Mucosa of descending colon (tissue), 3 donors: ENCODE data around the gene MDFI. TPM values are rescaled to one million over a fixed set of nuclear protein-coding genes. Genes with fewer than 3 reads are reported as not detected.

ENCODE experiments used
- ATAC-seq: fragments of 200-7000 bp; cut with Tn5 transposase; one replicate; pipeline ENCODE4 v1.9.1; 2020; ENCODE audit warnings: mild to moderate bottlenecking, moderate library complexity
- DNase-seq, 3 donors: peaks; one replicate each; pipeline ENCODE4 v3.0.0-alpha.2; 2020
- H3K36me3 ChIP-seq: fragments of 200-600 bp; one replicate; pipeline ENCODE4 v1.8.0; 2021; ENCODE audit warnings: low read depth, mild to moderate bottlenecking
- H3K4me1 ChIP-seq: fragments of 200-600 bp; one replicate; pipeline ENCODE4 v1.8.0; 2021; ENCODE audit warnings: low read depth, mild to moderate bottlenecking
- H3K4me3 ChIP-seq: fragments of 200-600 bp; one replicate; pipeline ENCODE4 v1.8.0; 2021; ENCODE audit warnings: mild to moderate bottlenecking
- H3K9me3 ChIP-seq: fragments of 200-600 bp; one replicate; pipeline ENCODE4 v1.8.0; 2021; ENCODE audit warnings: mild to moderate bottlenecking
- CTCF ChIP-seq: fragments of 200-600 bp; IDR thresholded peaks from one replicate; pipeline ENCODE4 v1.8.0; 2022; ENCODE audit warnings: antibody characterized with exemption, mild to moderate bottlenecking
- intact Hi-C, 2 donors: fragments of 100-400 bp; cut with DNase I in 1 of 2; cut with micrococcal nuclease in 1 of 2; formaldehyde crosslinking; loops; one replicate each; pipeline versions ENCODE4 v1.11.0 to v1.11.1; 2022; cut with DNase I, micrococcal nuclease
- microRNA-seq: library from miRNA; unstranded; fragments of <30 nt; microRNA quantifications from one replicate; pipeline ENCODE4, GENCODE V29; 2019
- total RNA-seq, 3 donors: library from RNA; stranded (reverse); fragmentation: NEBNext Ultra II Directional in 2 of 3; extraction: Animal tissue kit (Norgen Biotek cat#: 25700) in 2 of 3; gene quantifications; one replicate each; pipeline versions ENCODE4 v1.2.1 to v1.2.4, GENCODE V29; 2021 to 2023
- donor health status: DM: no; HTN: no; CAD: no; lungs with moderate emphysema.
- donor health status: DM: no; HTN: no; CAD: no.
- donor health status: DM: no; HTN: yes; CAD: no.

The MDFI gene
- total RNA-seq, 3 donors from 2014 or later: 0.96 to 2.2 (median 2.1) TPM

- no peak overlapping the region for H3K4me3 ChIP-seq
- intact Hi-C loops: no loop called here
- no peaks in the 10 kb centered on the region for H3K36me3 ChIP-seq
- no peak for ATAC-seq
- no peak for DNase-seq
- H3K4me1 ChIP-seq: no peaks in the 10 kb centered on the region
- no peak for TF ChIP-seq CTCF
- no peaks in the 10 kb centered on the region for H3K9me3 ChIP-seq
These were observed 60.8 kb downstream of the MDFI start for GRCh38 chr6:41699063-41699462.

DNA sequence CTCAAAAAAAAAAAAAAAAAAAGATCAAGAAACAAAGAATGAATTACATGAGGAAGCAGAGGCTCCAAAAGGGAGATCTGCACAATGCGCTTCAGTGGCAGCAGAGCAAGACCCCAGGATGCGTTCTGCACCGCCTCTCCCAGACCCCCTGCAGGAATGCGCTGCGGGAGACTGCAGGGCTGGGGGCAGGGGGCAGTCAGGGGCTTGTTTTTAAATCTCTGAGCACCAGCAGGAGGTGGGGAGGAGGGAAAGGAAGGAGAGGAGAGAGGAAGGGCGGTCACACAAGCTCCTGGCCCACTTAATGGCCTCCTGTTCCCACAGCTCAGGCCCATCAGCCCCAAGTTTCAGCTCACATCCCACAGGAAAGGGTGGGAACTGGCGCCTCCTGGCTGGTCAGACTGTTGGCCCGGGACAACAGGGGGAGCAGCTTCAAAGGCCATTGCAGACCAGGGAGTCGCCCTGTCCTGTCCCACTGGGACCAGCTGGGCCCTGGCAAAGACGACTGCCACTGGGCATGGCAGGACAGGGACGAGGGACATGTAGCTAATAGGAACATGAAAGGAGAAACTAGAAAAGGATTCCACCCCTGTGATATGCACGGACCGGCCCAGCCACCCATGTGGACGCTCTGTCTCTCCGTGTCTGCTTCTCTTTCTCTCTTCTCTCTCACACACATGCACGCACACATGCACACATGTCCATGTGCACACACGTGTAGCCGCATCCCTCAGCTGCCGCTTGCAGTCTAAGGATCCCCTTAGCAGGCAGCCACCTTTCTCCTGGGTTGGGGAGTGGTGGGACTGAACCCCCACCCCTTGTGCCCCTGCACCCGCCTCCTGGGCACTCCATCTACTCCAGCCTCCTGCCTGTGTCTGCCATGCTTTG lies 62.4 kb downstream of the MDFI start:
- TF ChIP-seq CTCF: no peak
- Histone ChIP-seq H3K4me1 (peaks cover 12% of the 10 kb centered on the region), H3K4me3 (no peak overlapping the region), H3K9me3 (no peaks in the 10 kb centered on the region), H3K36me3 (no peaks in the 10 kb centered on the region)
- no peak for DNase-seq
- no peak for ATAC-seq
- intact Hi-C loops: no loop called here

DNA sequence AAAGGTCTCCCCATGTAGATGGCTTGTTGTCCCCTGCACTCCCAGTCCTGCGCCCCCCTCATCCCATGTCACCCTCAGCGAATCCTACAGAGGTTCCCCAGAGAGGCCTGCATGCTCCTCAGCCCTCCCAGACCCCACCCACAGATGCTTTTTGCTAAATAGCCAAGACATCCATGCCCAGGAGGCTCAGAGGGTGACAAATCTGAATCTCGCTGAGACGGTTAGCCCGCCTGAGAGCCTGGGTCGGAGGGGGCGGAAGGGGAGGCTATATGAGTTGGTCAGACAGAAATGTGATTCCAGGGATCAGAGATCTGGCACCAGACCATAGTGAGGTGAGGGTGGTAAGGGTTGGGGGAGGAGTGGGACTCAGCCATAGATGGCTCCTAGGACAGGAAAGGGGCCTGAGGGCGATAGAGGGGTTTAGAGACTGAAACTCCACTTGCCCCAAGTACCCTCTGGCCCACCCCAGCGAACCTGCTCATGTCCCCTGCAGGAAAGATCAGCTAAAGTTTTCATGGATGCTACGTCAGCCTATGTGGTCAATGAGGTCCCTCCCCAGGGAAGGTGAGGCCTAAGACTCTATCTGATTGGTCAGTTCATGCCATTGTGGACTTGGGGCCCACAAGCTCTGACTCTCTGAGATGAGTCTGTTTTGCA lies 63.9 kb downstream of the MDFI start:
- intact Hi-C loops: no loop called here
- Histone ChIP-seq H3K4me1 (peaks cover 17% of the 10 kb centered on the region), H3K36me3 (no peaks in the 10 kb centered on the region), H3K4me3 (no peak overlapping the region), H3K9me3 (no peaks in the 10 kb centered on the region)
- ATAC-seq (no peak), DNase-seq (no peak)
- no peak for TF ChIP-seq CTCF

DNA sequence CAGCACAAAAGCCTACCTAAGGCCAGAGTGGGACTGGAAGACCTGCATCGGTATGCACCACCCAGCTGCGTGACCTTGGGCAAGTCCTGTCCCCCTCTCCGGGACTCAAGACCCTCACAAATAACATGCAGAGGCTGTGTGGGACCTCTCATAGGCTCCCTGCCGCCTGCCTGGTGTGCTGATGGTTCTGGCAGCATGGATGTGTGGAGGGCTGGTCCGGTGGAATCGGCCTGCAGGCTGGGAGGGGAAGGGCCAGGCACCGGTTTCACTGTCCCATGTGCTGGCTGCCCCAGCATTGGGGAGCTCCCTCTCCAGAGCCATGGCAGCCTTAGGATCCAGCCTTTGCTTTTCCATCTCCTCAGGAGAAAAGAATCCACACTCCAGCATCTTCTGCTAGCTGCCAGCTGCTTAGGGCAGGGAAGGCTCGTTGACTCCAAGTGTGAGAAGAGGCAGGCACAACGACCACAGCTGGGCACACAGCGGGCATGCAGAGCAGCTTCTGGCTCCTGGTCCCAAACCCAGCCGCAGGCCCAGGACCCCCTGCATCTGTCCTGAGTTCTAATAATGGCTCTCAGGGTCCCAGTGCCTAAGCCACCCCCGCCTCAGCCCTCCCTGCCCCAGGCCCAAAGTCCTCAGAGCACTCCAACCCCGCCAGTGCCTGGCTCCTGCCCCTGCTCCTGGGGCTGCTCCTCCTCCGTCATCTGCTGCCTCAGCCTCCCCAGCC lies 64.7 kb downstream of the MDFI start:
- no peaks in the 10 kb centered on the region for H3K9me3 ChIP-seq
- DNase-seq: no peak
- H3K36me3 ChIP-seq: no peaks in the 10 kb centered on the region
- no peak for TF ChIP-seq CTCF
- no peak for ATAC-seq
- no peak overlapping the region for H3K4me3 ChIP-seq
- peaks cover 17% of the 10 kb centered on the region for H3K4me1 ChIP-seq
- intact Hi-C loops: no loop called here

Small RNA genes within 50 kb of the gene (microRNA-seq; reads per million reads assigned to microRNA genes)
- gene MIR4641: not detected

Other genes with a start within 250 kb of the MDFI start
- gene FOXP4, start 92.1 kb upstream of the MDFI start, total RNA-seq: 10 to 100 TPM; 31.5 to 34.9 (median 33.8) TPM
- 10 to 100 TPM; 35.2 to 44.5 (median 40.2) TPM for gene TFEB, start 97.1 kb downstream of the MDFI start, total RNA-seq
- not detected for gene PGC, start 108.9 kb downstream of the MDFI start, total RNA-seq
- 1 to 10 TPM; 3.6 to 7.9 (median 4.6) TPM for gene FRS3, start 141.4 kb downstream of the MDFI start, total RNA-seq
- gene PRICKLE4, start 142.3 kb downstream of the MDFI start, total RNA-seq: 1 to 10 TPM; 2.7 to 6.7 (median 6.1) TPM
- gene TOMM6, start 149.2 kb downstream of the MDFI start, total RNA-seq: 100 to 1,000 TPM in 1 of 3 donors, 10 to 100 TPM in 2; 96.9 to 116 (median 96.9) TPM